Nephron progenitor cell (in vitro differentiated cells): ENCODE measurements around the gene GPR161.
"Not testable (repeated sequence)": the region's sequence is repeated elsewhere in the genome, so short reads cannot be mapped to it uniquely, and the experiment has no call there.

ENCODE experiments used
- DNase-seq: peaks from one replicate; pipeline ENCODE4 v3.0.0; 2021
- H3K27ac Mint-ChIP-seq: 2 replicates; pipeline ENCODE4 v1.8.0; 2021; ENCODE audit warnings: mild to moderate bottlenecking, moderate library complexity, mixed read lengths
- H3K27me3 Mint-ChIP-seq: 2 replicates; pipeline ENCODE4 v1.8.0; 2021; ENCODE audit warnings: mild to moderate bottlenecking, low read depth, mixed read lengths; ENCODE audit not compliant: poor library complexity
- H3K36me3 Mint-ChIP-seq: 2 replicates; pipeline ENCODE4 v1.8.0; 2021; ENCODE audit warnings: low read depth, mixed read lengths
- H3K4me1 Mint-ChIP-seq: 2 replicates; pipeline ENCODE4 v1.8.0; 2021; ENCODE audit warnings: mixed read lengths
- H3K4me3 Mint-ChIP-seq: 2 replicates; pipeline ENCODE4 v1.8.0; 2021; ENCODE audit warnings: mild to moderate bottlenecking, moderate library complexity, mixed read lengths
- H3K9me3 Mint-ChIP-seq: 2 replicates; pipeline ENCODE4 v1.8.0; 2021; ENCODE audit warnings: mild to moderate bottlenecking, moderate library complexity, mixed read lengths
- TF ChIP-seq, protein P1 (sequence below): fragments of 200-600 bp; sonication (generic); IDR thresholded peaks from 2 replicates; pipeline ENCODE4 v1.5.0; 2021; ENCODE audit warnings: antibody characterized with exemption

The GPR161 gene, protein sequence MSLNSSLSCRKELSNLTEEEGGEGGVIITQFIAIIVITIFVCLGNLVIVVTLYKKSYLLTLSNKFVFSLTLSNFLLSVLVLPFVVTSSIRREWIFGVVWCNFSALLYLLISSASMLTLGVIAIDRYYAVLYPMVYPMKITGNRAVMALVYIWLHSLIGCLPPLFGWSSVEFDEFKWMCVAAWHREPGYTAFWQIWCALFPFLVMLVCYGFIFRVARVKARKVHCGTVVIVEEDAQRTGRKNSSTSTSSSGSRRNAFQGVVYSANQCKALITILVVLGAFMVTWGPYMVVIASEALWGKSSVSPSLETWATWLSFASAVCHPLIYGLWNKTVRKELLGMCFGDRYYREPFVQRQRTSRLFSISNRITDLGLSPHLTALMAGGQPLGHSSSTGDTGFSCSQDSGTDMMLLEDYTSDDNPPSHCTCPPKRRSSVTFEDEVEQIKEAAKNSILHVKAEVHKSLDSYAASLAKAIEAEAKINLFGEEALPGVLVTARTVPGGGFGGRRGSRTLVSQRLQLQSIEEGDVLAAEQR

DNA sequence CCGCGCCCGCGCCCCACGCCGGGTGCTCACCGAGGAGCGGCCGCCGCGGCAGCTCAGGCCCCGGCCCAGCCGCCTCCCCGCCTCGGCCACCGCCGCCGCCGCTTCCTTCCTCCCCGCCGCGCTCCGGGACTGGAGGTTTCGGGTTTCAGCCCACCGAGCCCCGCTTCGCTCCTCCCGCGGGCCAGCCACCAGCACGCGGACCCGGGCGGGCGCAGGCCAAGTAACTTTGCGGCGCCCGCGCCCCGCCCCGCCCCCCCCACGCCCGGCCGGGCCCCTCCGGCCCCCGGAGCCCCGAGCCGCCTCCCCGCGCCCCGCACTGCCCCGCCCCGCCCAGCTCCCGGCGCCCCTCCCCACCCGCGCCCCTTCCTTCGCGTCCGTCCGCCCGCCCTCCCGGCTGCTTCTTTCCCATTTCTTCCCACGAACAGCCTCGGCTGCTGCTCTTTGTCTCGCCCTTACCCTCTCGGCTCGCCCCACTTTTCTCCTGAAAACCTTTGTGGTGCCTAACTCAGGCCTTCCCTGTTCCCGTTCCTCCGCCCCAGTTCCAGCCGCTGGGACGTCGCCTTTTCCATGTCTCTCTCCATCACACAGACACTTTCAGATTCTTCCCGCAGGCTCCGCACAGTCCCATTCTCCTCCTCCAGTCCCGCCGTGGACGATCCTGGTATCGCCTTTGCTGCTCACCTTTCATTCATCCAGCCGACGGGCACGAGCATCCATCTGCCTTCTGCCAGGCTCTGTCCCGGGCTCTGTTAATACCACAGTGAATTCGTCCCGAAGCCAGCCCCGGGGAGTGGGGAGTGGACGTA, at the start of gene GPR161:
GPR161 (minus strand) TSS at position 222 of the 806 bp plus-strand sequence. CDS start 32,080 bp downstream, outside the sequence.
- Mint-ChIP-seq H3K36me3 (peaks cover 19% of the 10 kb centered on the region), H3K4me3 (peak within 1 kb of the TSS; percentile 98), H3K27me3 (no peaks in the 10 kb centered on the region), H3K27ac (peak within 1 kb of the TSS; percentile 99), H3K9me3 (no peaks in the 10 kb centered on the region), H3K4me1 (peaks cover 45% of the 10 kb centered on the region)
- TF ChIP-seq, protein P1, sequence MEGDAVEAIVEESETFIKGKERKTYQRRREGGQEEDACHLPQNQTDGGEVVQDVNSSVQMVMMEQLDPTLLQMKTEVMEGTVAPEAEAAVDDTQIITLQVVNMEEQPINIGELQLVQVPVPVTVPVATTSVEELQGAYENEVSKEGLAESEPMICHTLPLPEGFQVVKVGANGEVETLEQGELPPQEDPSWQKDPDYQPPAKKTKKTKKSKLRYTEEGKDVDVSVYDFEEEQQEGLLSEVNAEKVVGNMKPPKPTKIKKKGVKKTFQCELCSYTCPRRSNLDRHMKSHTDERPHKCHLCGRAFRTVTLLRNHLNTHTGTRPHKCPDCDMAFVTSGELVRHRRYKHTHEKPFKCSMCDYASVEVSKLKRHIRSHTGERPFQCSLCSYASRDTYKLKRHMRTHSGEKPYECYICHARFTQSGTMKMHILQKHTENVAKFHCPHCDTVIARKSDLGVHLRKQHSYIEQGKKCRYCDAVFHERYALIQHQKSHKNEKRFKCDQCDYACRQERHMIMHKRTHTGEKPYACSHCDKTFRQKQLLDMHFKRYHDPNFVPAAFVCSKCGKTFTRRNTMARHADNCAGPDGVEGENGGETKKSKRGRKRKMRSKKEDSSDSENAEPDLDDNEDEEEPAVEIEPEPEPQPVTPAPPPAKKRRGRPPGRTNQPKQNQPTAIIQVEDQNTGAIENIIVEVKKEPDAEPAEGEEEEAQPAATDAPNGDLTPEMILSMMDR, result no peak
- DNase-seq, result peak; percentile 88

DNA sequence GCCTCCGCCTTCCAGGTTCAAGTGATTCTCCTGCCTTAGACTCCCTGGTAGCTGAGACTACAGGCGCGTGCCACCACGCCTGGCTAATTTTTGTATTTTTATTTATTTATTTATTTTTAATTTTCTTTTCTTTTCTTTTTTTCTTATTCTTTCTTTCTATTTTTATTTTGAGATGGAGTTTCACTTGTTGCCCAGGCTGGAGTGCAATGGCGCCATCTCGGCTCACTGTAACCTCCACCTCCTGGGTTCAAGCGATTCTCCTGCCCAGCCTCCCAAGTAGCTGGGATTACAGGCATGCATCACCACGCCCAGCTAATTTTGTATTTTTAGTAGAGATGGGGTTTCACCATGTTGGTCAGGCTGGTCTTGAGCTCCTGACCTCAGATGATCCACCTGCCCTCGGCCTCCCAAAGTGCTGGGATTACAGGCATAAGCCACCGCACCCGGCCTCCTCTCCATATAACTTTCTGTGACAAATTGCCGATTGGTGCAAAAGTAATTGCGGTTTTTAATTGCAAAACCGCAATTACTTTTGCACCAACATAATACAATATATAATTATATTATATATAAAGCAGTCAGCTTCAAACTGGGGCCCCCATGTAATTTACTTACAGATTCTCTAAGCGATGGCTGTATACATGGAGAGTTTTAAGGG, 44.5 kb upstream of the GPR161 start:
- not testable (repeated sequence) for H3K9me3 Mint-ChIP-seq, H3K27me3 Mint-ChIP-seq, H3K4me1 Mint-ChIP-seq, DNase-seq, H3K36me3 Mint-ChIP-seq, H3K27ac Mint-ChIP-seq
- H3K4me3 Mint-ChIP-seq, result peak overlapping the region; percentile 57

DNA sequence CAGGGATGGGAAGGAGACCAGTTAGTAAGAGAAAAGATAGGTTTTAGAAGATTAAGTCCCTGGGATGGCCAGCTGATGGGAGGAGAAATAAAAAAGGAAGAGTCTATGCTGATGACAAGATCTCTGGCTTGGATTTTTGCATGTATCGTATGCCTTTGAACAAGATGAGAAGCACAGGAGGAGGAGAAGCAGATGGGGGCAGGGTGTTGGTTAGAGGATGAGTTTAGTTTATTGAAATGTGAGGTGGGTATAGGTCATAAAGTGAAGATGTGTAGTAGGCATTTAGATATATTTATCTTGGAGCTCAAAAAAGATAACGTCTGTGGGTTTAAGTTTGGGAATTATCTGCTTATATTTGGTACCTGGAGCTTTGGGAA, 43.4 kb upstream of the GPR161 start:
- Mint-ChIP-seq H3K9me3 (peaks cover 6% of the 10 kb centered on the region), H3K27me3 (no peaks in the 10 kb centered on the region), H3K4me3 (no peak overlapping the region), H3K36me3 (peaks cover 6% of the 10 kb centered on the region), H3K27ac (no peak overlapping the region), H3K4me1 (no peaks in the 10 kb centered on the region)
- TF ChIP-seq, protein P1, result no peak
- DNase-seq, result no peak

DNA sequence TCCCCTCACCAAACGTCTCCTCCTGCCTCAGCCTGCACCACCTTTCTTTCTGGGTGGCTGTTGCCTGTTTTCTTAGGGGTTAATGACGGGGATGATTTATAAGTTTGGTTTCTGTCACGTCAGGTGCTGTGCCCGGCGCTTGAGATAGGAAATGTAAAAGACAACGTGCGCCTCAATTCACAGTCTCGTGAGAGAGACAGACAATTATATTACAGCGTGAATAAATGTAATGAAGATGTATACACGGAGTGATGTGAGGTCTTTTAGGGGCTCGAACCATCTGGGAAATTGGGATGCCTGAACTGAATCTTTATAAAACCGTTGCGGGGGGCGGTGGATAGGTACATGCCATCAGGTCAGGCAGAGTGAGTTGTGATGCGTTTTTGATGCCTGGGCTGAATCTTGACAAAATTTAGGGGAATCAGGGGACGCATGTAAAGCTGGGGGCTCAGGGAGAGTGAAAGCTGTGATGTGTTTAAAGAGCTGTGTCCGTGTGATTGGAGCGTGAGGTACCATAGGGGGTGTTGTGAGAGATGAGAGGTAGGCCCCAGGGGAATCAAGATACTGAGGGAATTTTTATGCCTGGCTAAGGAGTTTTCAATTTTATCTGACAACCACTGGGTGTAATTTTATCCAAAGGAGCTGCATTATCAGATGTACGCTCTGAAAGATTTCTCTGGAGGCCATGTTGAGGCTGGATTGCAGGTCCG, 42.9 kb upstream of the GPR161 start:
- Mint-ChIP-seq H3K4me1 (no peaks in the 10 kb centered on the region), H3K4me3 (no peak overlapping the region), H3K36me3 (peaks cover under 1% of the 10 kb centered on the region), H3K27me3 (no peaks in the 10 kb centered on the region), H3K9me3 (peaks cover 11% of the 10 kb centered on the region), H3K27ac (no peak overlapping the region)
- peak; percentile 1 for DNase-seq
- TF ChIP-seq, protein P1, result no peak

DNA sequence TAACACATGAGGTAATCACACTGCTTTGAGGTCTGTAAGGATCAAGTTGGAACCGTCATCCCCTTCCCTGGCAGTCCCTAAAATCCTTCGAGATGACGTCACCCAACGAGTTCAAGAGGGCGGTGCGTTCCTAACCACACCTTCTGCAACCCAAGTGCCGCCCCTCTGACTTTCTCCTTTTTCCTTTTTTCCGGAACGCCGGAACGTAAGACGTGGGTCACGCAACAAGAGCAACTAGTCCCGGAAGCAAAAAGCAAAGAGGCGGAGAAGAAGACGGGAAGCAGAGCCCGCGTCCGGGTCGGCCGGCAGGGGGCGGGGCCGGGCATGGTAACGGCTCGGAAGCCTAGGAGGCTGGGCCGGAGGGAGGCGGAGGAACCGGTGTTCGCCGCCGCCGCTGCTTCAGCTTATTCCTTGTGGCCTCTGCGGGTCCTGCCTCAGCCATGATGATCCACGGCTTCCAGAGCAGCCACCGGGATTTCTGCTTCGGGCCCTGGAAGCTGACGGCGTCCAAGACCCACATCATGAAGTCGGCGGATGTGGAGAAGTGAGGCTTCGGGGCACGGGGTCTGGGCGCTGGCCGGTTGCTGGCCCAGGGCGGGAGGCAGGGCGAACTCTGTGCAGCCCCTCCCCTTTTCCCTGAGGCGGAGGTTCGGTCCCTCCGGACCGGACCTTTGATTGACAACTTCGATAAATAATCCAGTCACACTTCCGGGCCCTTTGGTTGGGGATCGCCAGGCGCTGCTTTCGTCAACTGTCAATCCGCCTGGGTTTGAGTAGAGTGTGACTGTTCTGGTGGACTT, 42.1 kb upstream of the GPR161 start, which contains the start of gene TIPRL:
TIPRL (plus strand) TSS at position 325 of the 800 bp plus-strand sequence; CDS start at position 441, 116 bp downstream.
- Mint-ChIP-seq H3K4me3 (no peak within 1 kb of the TSS), H3K36me3 (no peaks in the 10 kb centered on the region), H3K27ac (no peak within 1 kb of the TSS), H3K9me3 (peaks cover 15% of the 10 kb centered on the region), H3K27me3 (no peaks in the 10 kb centered on the region), H3K4me1 (no peaks in the 10 kb centered on the region)
- TF ChIP-seq, protein P1, result peak; percentile 59
- peak; percentile 96 for DNase-seq
